Vagina (tissue), 2 donors: ENCODE data around the gene HMX1. TPM values are rescaled to one million over a fixed set of nuclear protein-coding genes. Genes with fewer than 3 reads are reported as not detected.

ENCODE experiments used
- DNase-seq, 2 donors: peaks; one replicate each; pipeline ENCODE4 v3.0.0-alpha.2; 2017; ENCODE audit errors: extremely low spot score in 2 of 2
- H3K27ac ChIP-seq: fragments of 200-600 bp; sonication (generic); one replicate; pipeline ENCODE4 v1.5.1; 2019
- H3K27me3 ChIP-seq: fragments of 200-600 bp; sonication (generic); one replicate; pipeline ENCODE4 v1.5.1; 2019
- H3K36me3 ChIP-seq, 2 donors: fragments of 200-600 bp; sonication (generic); one replicate each; pipeline ENCODE4 v1.5.1; 2017 to 2019
- H3K4me1 ChIP-seq: fragments of 200-600 bp; sonication (generic); one replicate; pipeline ENCODE4 v1.5.1; 2019
- H3K4me3 ChIP-seq, 2 donors: fragments of 200-600 bp; sonication (generic); 1 replicate in 1 of 2; 2 replicates in 1 of 2; pipeline ENCODE4 v1.5.1; 2016 to 2019
- H3K9me3 ChIP-seq: fragments of 200-600 bp; sonication (generic); one replicate; pipeline ENCODE4 v1.5.1; 2019
- CTCF ChIP-seq, 3 experiments: fragments of 450-650 bp in 2 of 3; fragments of 200-600 bp in 1 of 3; sonication (generic) in 1 of 3; IDR thresholded peaks; one replicate each; pipeline ENCODE4 v1.5.1; 2017 to 2019; ENCODE audit warnings: antibody characterized with exemption in 3 of 3, mild to moderate bottlenecking in 2 of 3, moderate library complexity in 2 of 3
- POLR2A ChIP-seq, 2 donors: fragments of 450-650 bp; IDR thresholded peaks; one replicate each; pipeline ENCODE4 v1.6.1; 2017; ENCODE audit warnings: antibody characterized with exemption in 2 of 2, mild to moderate bottlenecking in 2 of 2, moderate library complexity in 2 of 2
- POLR2AphosphoS5 ChIP-seq, 2 donors: sonication (generic); formaldehyde crosslinking; IDR thresholded peaks; one replicate each; pipeline ENCODE4 v1.9.0; 2017; ENCODE audit warnings: antibody characterized with exemption in 2 of 2, mild to moderate bottlenecking in 2 of 2, low read depth in 1 of 2; ENCODE audit not compliant: insufficient read depth in 1 of 2
- intact Hi-C: fragments of 100-400 bp; cut with DNase I; formaldehyde crosslinking; loops from one replicate; pipeline ENCODE4 v1.15.1; 2023
- total RNA-seq: library from RNA; depleted of rRNA; stranded (reverse); fragments of >200 nt; gene quantifications from one replicate; pipeline ENCODE4 v1.2.3, GENCODE V29; 2016

The HMX1 gene
- total RNA-seq, 1 donor from 2014 or later = not detected

- intact Hi-C loops = no loop called here
These were observed 34.3 kb downstream of the HMX1 start for GRCh38 chr4:8837181-8837841.

DNA sequence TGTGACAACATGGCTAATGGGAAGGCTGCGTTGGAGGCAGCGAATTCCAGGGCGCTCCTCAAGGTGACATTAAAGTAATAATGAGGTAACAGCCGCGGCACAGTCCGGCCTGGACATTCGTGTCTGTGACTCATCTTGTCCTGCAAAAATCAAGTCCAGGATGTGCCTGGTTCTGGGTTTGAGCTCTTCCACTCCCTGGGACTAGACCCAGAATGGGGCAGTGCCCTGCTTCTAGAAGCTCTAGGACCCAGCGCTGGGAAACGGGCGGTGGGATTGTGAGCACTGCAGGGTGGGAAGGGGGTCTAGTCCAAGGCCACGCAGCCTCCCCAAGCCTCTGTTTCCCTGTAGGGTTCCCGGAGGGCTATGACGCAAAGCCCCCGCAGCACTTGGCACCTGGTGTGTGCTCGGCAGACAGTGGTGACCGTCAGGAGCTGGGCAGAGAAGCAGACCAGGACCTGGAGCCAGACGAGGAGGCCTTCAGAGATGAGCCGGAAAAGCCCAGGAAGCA is 34.9 kb downstream of the HMX1 start:
- intact Hi-C loops = no loop called here
- H3K4me3 ChIP-seq = no peak overlapping the region
- no peaks in the 10 kb centered on the region for H3K36me3 ChIP-seq
- TF ChIP-seq POLR2A (IDR thresholded peaks at IDR 0.05) (no peak), CTCF (IDR thresholded peaks at IDR 0.05) (no peak), POLR2AphosphoS5 (IDR thresholded peaks at IDR 0.05; ENCODE audit: insufficient read depth in 1 of 2, low read depth in 1 of 2) (no peak)
- no peaks in the 10 kb centered on the region for H3K4me1 ChIP-seq
- no peak overlapping the region for H3K27ac ChIP-seq
- H3K9me3 ChIP-seq = no peaks in the 10 kb centered on the region
- no peak for DNase-seq
- H3K27me3 ChIP-seq = no peaks in the 10 kb centered on the region

More at GRCh38 chr4:8837181-8837841, 34.3 kb downstream of the HMX1 start:
- Histone ChIP-seq H3K4me1 (no peaks in the 10 kb centered on the region), H3K27me3 (no peaks in the 10 kb centered on the region), H3K4me3 (no peak overlapping the region), H3K27ac (no peak overlapping the region), H3K36me3 (no peaks in the 10 kb centered on the region), H3K9me3 (no peaks in the 10 kb centered on the region)
- TF ChIP-seq POLR2AphosphoS5 (IDR thresholded peaks at IDR 0.05; ENCODE audit: insufficient read depth in 1 of 2, low read depth in 1 of 2) (no peak), POLR2A (IDR thresholded peaks at IDR 0.05) (no peak), CTCF (IDR thresholded peaks at IDR 0.05) (no peak)
- no peak for DNase-seq

DNA sequence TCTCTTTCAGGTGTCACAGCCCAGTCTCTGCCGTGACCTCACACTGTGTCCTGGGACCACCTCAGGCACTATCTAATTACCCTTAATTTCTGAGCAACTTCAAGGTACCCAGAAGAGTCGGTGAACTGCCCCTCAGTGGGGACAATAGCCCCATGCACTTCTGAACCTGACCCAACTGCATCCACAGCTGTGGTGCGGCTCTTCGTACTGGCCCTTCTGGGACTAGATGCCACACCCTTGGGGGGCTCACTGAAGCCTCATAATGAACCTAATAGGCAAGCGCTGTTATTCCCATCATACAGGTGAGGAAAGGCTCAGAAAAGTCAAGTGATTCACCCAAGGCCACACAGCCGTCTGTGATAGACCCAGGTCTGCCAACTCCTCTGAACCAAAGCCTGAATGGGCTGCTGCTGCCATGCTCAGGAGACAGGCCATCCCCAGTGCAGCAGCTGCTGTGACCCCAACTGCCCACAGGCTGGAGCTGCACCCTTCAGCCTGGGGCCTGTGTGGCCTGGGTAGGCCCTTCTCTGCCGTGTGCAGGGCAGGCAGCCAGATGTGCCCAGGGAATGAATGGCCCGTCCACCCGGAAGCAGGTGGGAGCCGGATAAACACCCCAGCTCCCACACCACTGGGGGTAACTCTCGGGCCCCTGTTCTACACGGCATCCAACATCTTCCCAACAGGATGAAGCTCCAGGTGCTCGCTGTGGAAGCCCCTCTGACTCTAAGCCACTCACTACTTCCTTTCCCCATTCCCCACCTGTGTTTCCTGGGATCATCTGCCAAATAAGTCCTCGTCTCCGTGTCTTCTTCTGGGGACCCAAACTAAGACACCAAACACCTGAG is 35.9 kb downstream of the HMX1 start:
- TF ChIP-seq POLR2A (IDR thresholded peaks at IDR 0.05) = no peak
- Histone ChIP-seq H3K4me1 (no peaks in the 10 kb centered on the region), H3K27ac (no peak overlapping the region), H3K4me3 (no peak overlapping the region), H3K36me3 (no peaks in the 10 kb centered on the region), H3K9me3 (no peaks in the 10 kb centered on the region), H3K27me3 (no peaks in the 10 kb centered on the region)
- DNase-seq = no peak
- intact Hi-C loops = no loop called here

GRCh38 chr4:8834681-8835220 is 36.9 kb downstream of the HMX1 start:
- intact Hi-C loops = no loop called here
- no peak for DNase-seq
- H3K36me3 ChIP-seq = no peaks in the 10 kb centered on the region
- no peak for TF ChIP-seq POLR2AphosphoS5 (IDR thresholded peaks at IDR 0.05; ENCODE audit: insufficient read depth in 1 of 2, low read depth in 1 of 2)
- no peak for TF ChIP-seq CTCF (IDR thresholded peaks at IDR 0.05)
- TF ChIP-seq POLR2A (IDR thresholded peaks at IDR 0.05) = no peak
- no peak overlapping the region for H3K4me3 ChIP-seq
- no peaks in the 10 kb centered on the region for H3K4me1 ChIP-seq
- no peaks in the 10 kb centered on the region for H3K9me3 ChIP-seq
- H3K27ac ChIP-seq = no peak overlapping the region
- H3K27me3 ChIP-seq = no peaks in the 10 kb centered on the region

DNA sequence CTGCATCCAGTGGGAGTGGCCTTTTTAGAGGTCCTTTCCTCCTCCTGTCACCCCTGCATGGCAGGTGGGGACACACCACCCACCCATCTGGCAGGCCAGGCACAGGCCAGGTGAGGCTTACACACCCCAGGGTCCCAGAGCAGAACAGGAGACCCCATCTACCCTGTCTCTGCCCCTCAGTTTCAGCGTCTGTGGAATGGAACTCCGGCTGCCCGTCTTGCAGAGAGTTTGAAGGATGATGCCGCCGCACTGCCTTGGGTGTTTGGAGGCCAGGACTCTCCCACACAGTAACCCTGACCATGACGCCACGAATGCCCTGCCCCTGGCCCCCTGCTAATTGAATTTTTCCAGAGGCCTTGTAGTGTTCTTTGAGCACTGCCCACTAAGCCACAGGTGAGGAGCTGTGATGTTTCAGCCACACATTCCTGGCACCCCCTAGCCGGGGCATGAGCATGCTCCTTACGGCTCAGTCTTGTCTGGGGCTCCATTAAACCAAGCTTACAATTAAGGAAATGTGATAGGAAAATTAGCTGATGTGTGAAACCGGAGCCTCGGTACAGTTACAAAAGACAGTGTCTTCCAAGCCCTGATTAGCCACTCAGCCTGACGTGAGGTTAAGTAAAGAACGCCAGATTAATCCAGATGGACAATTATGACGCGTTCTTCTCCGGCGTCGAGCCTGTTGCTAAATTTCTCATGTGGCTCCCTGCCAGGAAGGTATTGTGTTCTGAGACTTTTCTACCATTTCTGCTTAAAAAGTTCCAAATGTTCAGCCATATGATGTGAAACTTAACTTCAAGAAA is 39.3 kb downstream of the HMX1 start:
- Histone ChIP-seq H3K27me3 (no peaks in the 10 kb centered on the region), H3K27ac (no peak overlapping the region), H3K4me1 (no peaks in the 10 kb centered on the region), H3K36me3 (no peaks in the 10 kb centered on the region), H3K4me3 (no peak overlapping the region), H3K9me3 (no peaks in the 10 kb centered on the region)
- TF ChIP-seq POLR2A (IDR thresholded peaks at IDR 0.05) (no peak), CTCF (IDR thresholded peaks at IDR 0.05) (no peak), POLR2AphosphoS5 (IDR thresholded peaks at IDR 0.05; ENCODE audit: insufficient read depth in 1 of 2, low read depth in 1 of 2) (no peak)
- intact Hi-C loops = no loop called here
- peak in 1 of 2 donors; percentile 69 for DNase-seq
